IMR-90 (cell line): Measurements from ENCODE around the gene RALGPS1. TPM values are rescaled to one million over a fixed set of nuclear protein-coding genes. Genes with fewer than 3 reads are reported as not detected.
A peak's percentile ranks its signal among the peaks of the same experiment; 100 is the strongest.

Source experiments
- ATAC-seq: fragments of 200-7000 bp; cut with Tn5 transposase; 2 replicates; pipeline ENCODE4 v1.9.1; 2020; ENCODE audit warnings: low read depth, mild to moderate bottlenecking, moderate library complexity
- BruUV-seq: library from RNA; stranded (reverse); fragments of 400-500 nt; replicated peaks from 2 replicates; lab custom pipeline; 2021; lab: Mats Ljungman, UMichigan
- CTCF ChIA-PET: fragments of 300-600 bp; formaldehyde crosslinking; extraction: SDS; loops from one replicate; lab custom pipeline; 2021; ENCODE audit warnings: antibody characterized with exemption; lab: Yijun Ruan, JAX
- POLR2A ChIA-PET: fragments of 300-600 bp; sonication (Branson Sonifier 250); formaldehyde crosslinking; loops from one replicate; lab custom pipeline; 2022; ENCODE audit warnings: antibody characterized with exemption; ENCODE audit not compliant: unreplicated experiment; lab: Charles Lee
- DNase-seq: peaks from one replicate; pipeline ENCODE4 v3.0.0; 2013
- H2AFZ ChIP-seq: replicated peaks from 2 replicates; pipeline ENCODE3; 2013; ENCODE audit warnings: low read length, mild to moderate bottlenecking; ENCODE audit not compliant: poor library complexity
- H2AK5ac ChIP-seq: 2 replicates; pipeline ENCODE4 v1.6.1; 2013; ENCODE audit warnings: low read depth, low read length, inconsistent platforms
- H2AK9ac ChIP-seq: replicated peaks from 2 replicates; pipeline ENCODE3; 2013; ENCODE audit warnings: mild to moderate bottlenecking, low read depth, low read length, moderate library complexity; ENCODE audit not compliant: poor library complexity
- H2BK120ac ChIP-seq: 2 replicates; pipeline ENCODE4 v1.6.1; 2013; ENCODE audit warnings: low read depth, low read length, inconsistent platforms
- H2BK15ac ChIP-seq: 3 replicates; pipeline ENCODE4 v1.6.1; 2013; ENCODE audit warnings: low read depth, low read length, inconsistent platforms
- H2BK20ac ChIP-seq: 2 replicates; pipeline ENCODE4 v1.6.1; 2013; ENCODE audit warnings: low read depth, mild to moderate bottlenecking, inconsistent platforms, low read length, moderate library complexity
- H2BK5ac ChIP-seq: 2 replicates; pipeline ENCODE4 v1.6.1; 2013; ENCODE audit warnings: mild to moderate bottlenecking, low read depth, low read length, inconsistent platforms; ENCODE audit not compliant: poor library complexity, severe bottlenecking
- H3K14ac ChIP-seq: replicated peaks from 2 replicates; pipeline ENCODE4 v1.6.1; 2013; ENCODE audit warnings: low read depth, low read length, inconsistent platforms
- H3K18ac ChIP-seq: 2 replicates; pipeline ENCODE4 v1.6.1; 2013; ENCODE audit warnings: low read depth, low read length, control low read depth
- H3K23ac ChIP-seq: 2 replicates; pipeline ENCODE4 v1.6.1; 2013; ENCODE audit warnings: low read depth, low read length, inconsistent platforms
- H3K27ac ChIP-seq: 2 replicates; pipeline ENCODE4 v1.5.1; 2013; ENCODE audit warnings: mild to moderate bottlenecking, control low read depth, low read length; ENCODE audit not compliant: insufficient read depth
- H3K27me3 ChIP-seq: 2 replicates; pipeline ENCODE4 v1.6.1; 2013; ENCODE audit warnings: low read length; ENCODE audit not compliant: control insufficient read depth, insufficient read depth
- H3K36me3 ChIP-seq: 2 replicates; pipeline ENCODE4 v1.6.1; 2013; ENCODE audit warnings: low read length, mixed read lengths; ENCODE audit not compliant: control insufficient read depth, insufficient read depth
- H3K4ac ChIP-seq: 2 replicates; pipeline ENCODE4 v1.6.1; 2013; ENCODE audit warnings: low read depth, low read length, inconsistent platforms
- H3K4me1 ChIP-seq: 2 replicates; pipeline ENCODE4 v1.6.1; 2013; ENCODE audit warnings: low read length, mixed read lengths; ENCODE audit not compliant: control insufficient read depth, insufficient read depth
- H3K4me2 ChIP-seq: 2 replicates; pipeline ENCODE4 v1.6.1; 2013; ENCODE audit warnings: low read depth, mild to moderate bottlenecking, control low read depth, low read length, moderate library complexity
- H3K4me3 ChIP-seq: 2 replicates; pipeline ENCODE4 v1.5.1; 2013; ENCODE audit warnings: low read depth, mild to moderate bottlenecking, control low read depth, low read length, moderate library complexity; ENCODE audit not compliant: insufficient read depth
- H3K56ac ChIP-seq: 2 replicates; pipeline ENCODE4 v1.6.1; 2013; ENCODE audit warnings: low read length, inconsistent platforms; ENCODE audit not compliant: insufficient read depth; ENCODE audit errors: extremely low read depth
- H3K79me1 ChIP-seq, 2 experiments: 2 replicates each; pipeline ENCODE4 v1.6.1; 2013; ENCODE audit warnings: low read length in 2 of 2, inconsistent platforms in 1 of 2, low read depth in 1 of 2
- H3K9ac ChIP-seq: 2 replicates; pipeline ENCODE4 v1.6.1; 2013; ENCODE audit warnings: low read depth, low read length, control low read depth
- H3K9me1 ChIP-seq: 2 replicates; pipeline ENCODE4 v1.6.1; 2013; ENCODE audit warnings: low read length, inconsistent platforms; ENCODE audit not compliant: insufficient read depth
- H3K9me3 ChIP-seq: 2 replicates; pipeline ENCODE4 v1.6.1; 2013; ENCODE audit warnings: low read length; ENCODE audit not compliant: control insufficient read depth, insufficient read depth
- H4K20me1 ChIP-seq: 2 replicates; pipeline ENCODE4 v1.6.1; 2013; ENCODE audit warnings: low read length, inconsistent platforms; ENCODE audit not compliant: insufficient read depth
- H4K5ac ChIP-seq: 2 replicates; pipeline ENCODE4 v1.6.1; 2013; ENCODE audit warnings: mild to moderate bottlenecking, low read depth, low read length, control low read depth
- H4K8ac ChIP-seq, 2 experiments: 2 replicates each; pipeline ENCODE4 v1.6.1; 2013; ENCODE audit warnings: low read depth in 2 of 2, low read length in 2 of 2, control low read depth in 1 of 2, inconsistent platforms in 1 of 2
- H4K91ac ChIP-seq: 2 replicates; pipeline ENCODE4 v1.6.1; 2013; ENCODE audit warnings: low read depth, low read length, inconsistent platforms; ENCODE audit not compliant: insufficient read depth
- BHLHE40 ChIP-seq: fragments of 150-350 bp; IDR thresholded peaks from 2 replicates; pipeline ENCODE4 v1.6.1; 2016; ENCODE audit warnings: mild to moderate bottlenecking, low read depth, low read length
- CHD1 ChIP-seq: IDR thresholded peaks from 2 replicates; pipeline ENCODE4 v1.6.1; 2012; ENCODE audit warnings: low read depth, low read length, improper control_type of control experiment
- MAFK ChIP-seq: IDR thresholded peaks from 2 replicates; pipeline ENCODE4 v1.6.1; 2012; ENCODE audit warnings: low read depth, low read length, improper control_type of control experiment
- MAZ ChIP-seq: IDR thresholded peaks from 2 replicates; pipeline ENCODE4 v1.6.1; 2012; ENCODE audit warnings: low read depth, mild to moderate bottlenecking, low read length, improper control_type of control experiment, moderate library complexity, borderline replicate concordance
- MXI1 ChIP-seq: IDR thresholded peaks from 2 replicates; pipeline ENCODE4 v1.6.1; 2012; ENCODE audit warnings: low read depth, mild to moderate bottlenecking, low read length, moderate library complexity, borderline replicate concordance
- NFE2L2 ChIP-seq: fragments of 150-350 bp; IDR thresholded peaks from 2 replicates; pipeline ENCODE4 v1.6.1; 2016; ENCODE audit warnings: low read depth, mild to moderate bottlenecking, low read length
- POLR2A ChIP-seq: IDR thresholded peaks from 2 replicates; pipeline ENCODE4 v1.6.1; 2012; ENCODE audit warnings: mild to moderate bottlenecking, low read depth, low read length
- RAD21 ChIP-seq: IDR thresholded peaks from 2 replicates; pipeline ENCODE4 v1.6.1; 2012; ENCODE audit warnings: low read length, improper control_type of control experiment
- RCOR1 ChIP-seq: IDR thresholded peaks from 2 replicates; pipeline ENCODE4 v1.6.1; 2012; ENCODE audit warnings: mild to moderate bottlenecking, low read length, improper control_type of control experiment; ENCODE audit not compliant: insufficient replicate concordance
- RFX5 ChIP-seq: IDR thresholded peaks from 2 replicates; pipeline ENCODE4 v1.8.0; 2012; ENCODE audit warnings: low read depth, mild to moderate bottlenecking, low read length, moderate library complexity
- WGBS, 2 experiments: methylation state at CpG; one replicate each; pipeline versions ENCODE4 v1.1.5 to v1.1.7; 2013; ENCODE audit warnings: missing lambda C conversion rate in 2 of 2; ENCODE audit not compliant: insufficient read length in 1 of 2; ENCODE audit errors: extremely low coverage in 2 of 2; 5-methylcytosine and 5-hydroxymethylcytosine counted together
- dilution Hi-C: fragments of 300-500 bp; cut with HindIII; formaldehyde crosslinking; loops from one replicate; pipeline ENCODE4 v1.14.3; 2018; ENCODE audit warnings: low sequenced_read_pairs; ENCODE audit not compliant: unreplicated experiment
- in situ Hi-C: fragments of 300-500 bp; cut with MboI; formaldehyde crosslinking; loops from 3 replicates; pipeline ENCODE4 v1.14.3; 2019; ENCODE audit warnings: low sequenced_read_pairs, inconsistent platforms, mixed read lengths
- intact Hi-C: fragments of 100-400 bp; cut with micrococcal nuclease; formaldehyde crosslinking; loops from 2 replicates; pipeline ENCODE4 v1.10.0; 2022
- polyA plus RNA-seq, 3 experiments: library from polyadenylated mRNA; depleted of rRNA; stranded (reverse); fragments of >200 nt; gene quantifications; 2 replicates each; pipeline ENCODE4 v1.2.3, GENCODE V29; 2012; ENCODE audit warnings: low replicate concordance in 1 of 3
- total RNA-seq: library from RNA; depleted of rRNA; stranded (reverse); fragments of >200 nt; gene quantifications from 2 replicates; pipeline ENCODE4 v1.2.3, GENCODE V29; 2012
- TF ChIP-seq, protein P1 (sequence below): fragments of 150-350 bp; IDR thresholded peaks from 2 replicates; pipeline ENCODE4 v1.6.1; 2017; ENCODE audit warnings: mild to moderate bottlenecking, antibody characterized with exemption, low read length, low read depth
- TF ChIP-seq, protein P2 (sequence below): fragments of 150-350 bp; IDR thresholded peaks from 2 replicates; pipeline ENCODE4 v1.6.1; 2016; ENCODE audit warnings: low read depth, mild to moderate bottlenecking, low read length, moderate library complexity, borderline replicate concordance

RALGPS1 gene
- total and polyA plus RNA-seq, 2 of the 4 experiments (the other 2 are of a cell fraction), result 0.90 to 2.8 TPM

DNA sequence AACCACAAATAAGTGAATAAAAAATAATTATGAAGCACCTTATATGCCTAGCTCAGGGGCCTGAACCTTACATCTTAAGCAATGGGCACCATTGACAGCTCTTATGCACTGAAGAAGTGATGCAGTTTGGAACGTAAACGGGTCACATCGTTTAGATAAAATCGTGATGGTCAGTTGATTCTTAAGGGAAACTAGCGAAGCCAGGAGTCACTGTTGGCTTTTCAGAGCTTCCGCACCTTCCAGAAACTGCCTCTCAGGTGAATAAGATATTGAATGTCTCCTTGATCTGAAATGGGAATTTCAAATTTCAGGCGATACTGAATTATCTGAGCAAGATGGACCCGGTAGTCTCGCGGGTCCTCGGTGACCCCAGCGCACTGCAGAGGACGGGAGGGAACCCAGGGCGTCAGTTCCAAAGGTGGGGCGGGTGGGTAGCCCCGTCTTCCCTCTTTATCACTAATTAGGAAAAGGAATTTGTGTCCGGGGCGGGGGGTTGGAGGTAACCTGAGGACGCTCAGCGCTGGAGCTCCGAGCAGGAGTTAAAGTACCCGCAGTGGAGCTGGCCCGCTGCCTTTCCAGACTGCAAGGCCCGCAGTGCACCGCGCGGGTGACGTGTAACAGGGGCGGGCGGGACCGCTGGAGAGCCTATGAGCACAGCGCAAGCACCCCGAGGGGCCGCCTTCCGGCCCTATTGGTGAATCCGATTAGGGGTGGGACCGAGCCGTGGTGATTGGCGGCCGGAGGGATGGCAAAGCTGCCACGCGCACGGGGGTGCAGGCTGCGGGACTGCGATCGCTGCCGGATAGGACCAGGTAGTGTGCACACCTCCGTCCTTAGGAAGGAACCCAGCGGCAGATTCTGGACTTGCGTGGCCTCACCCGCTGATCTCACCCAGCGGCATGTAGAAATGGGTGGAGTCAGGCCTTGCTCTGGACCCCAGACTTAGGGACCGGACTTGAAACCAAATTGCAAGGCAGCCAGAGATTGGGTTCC, 330.3 kb downstream of the RALGPS1 start:
- Histone ChIP-seq H3K18ac (no peak overlapping the region), H4K91ac (peak overlapping the region; percentile 50; the same call in 1 of the 2 replicates), H3K4me3 (peak overlapping the region; percentile 53), H2BK120ac (peak overlapping the region; percentile 25; the same call in 1 of the 2 replicates), H3K27me3 (no peaks in the 10 kb centered on the region), H2BK15ac (no peak overlapping the region), H3K4me1 (no peaks in the 10 kb centered on the region), H2AFZ (peak overlapping the region; percentile 99), H3K4ac (peak overlapping the region; percentile 80), H2AK5ac (peak overlapping the region; percentile 61; the same call in 1 of the 2 replicates), H2BK20ac (no peak overlapping the region), H3K9me1 (peaks cover 7% of the 10 kb centered on the region), H3K56ac (no peak overlapping the region), H4K20me1 (no peaks in the 10 kb centered on the region), H4K5ac (peak overlapping the region; percentile 86), H4K8ac (peak overlapping the region; percentile 97 to 98), H2BK5ac (no peak overlapping the region), H3K14ac (peak overlapping the region; percentile 90), H3K9me3 (no peaks in the 10 kb centered on the region), H2AK9ac (peak overlapping the region; percentile 47), H3K36me3 (no peaks in the 10 kb centered on the region), H3K23ac (peak overlapping the region; percentile 86), H3K27ac (peak overlapping the region; percentile 20; the same call in 1 of the 2 replicates), H3K9ac (peak overlapping the region; percentile 60), H3K79me1 (0 out of 4 replicates have a peak, but pooled peaks cover 0 to 4% of the 10 kb centered on the region in 2 experiments), H3K4me2 (peak overlapping the region; percentile 85)
- 7% methylated on average over 6 of the region's 53 CpGs; no CpG with 5 or more reads in 1 of the 2 experiments for WGBS, 2 experiments
- peak; percentile 92 for DNase-seq
- dilution Hi-C loops (no loop called here), in situ Hi-C loops (no loop called here), intact Hi-C loops (no loop called here)
- peak; percentile 100 for ATAC-seq
- POLR2A ChIA-PET, result no interaction called here
- BruUV-seq, result no TSS peak
- TF ChIP-seq CHD1 (no peak), RAD21 (no peak), MAFK (no peak), BHLHE40 (no peak), RFX5 (no peak), POLR2A (peak; percentile 46; the same call in 1 of the 2 replicates), MXI1 (peak; percentile 77), RCOR1 (no peak), NFE2L2 (no peak), MAZ (peak; percentile 21; the same call in 1 of the 2 replicates)
- TF ChIP-seq, protein P1, sequence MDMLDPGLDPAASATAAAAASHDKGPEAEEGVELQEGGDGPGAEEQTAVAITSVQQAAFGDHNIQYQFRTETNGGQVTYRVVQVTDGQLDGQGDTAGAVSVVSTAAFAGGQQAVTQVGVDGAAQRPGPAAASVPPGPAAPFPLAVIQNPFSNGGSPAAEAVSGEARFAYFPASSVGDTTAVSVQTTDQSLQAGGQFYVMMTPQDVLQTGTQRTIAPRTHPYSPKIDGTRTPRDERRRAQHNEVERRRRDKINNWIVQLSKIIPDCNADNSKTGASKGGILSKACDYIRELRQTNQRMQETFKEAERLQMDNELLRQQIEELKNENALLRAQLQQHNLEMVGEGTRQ, result no peak
- TF ChIP-seq, protein P2, sequence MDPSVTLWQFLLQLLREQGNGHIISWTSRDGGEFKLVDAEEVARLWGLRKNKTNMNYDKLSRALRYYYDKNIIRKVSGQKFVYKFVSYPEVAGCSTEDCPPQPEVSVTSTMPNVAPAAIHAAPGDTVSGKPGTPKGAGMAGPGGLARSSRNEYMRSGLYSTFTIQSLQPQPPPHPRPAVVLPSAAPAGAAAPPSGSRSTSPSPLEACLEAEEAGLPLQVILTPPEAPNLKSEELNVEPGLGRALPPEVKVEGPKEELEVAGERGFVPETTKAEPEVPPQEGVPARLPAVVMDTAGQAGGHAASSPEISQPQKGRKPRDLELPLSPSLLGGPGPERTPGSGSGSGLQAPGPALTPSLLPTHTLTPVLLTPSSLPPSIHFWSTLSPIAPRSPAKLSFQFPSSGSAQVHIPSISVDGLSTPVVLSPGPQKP, result no peak
- CTCF ChIA-PET, result interaction anchor here (0.7 kb wide), 1 partner anchor 330 kb away, joined by 3 read pairs; the partner anchor contains the start of gene RALGPS1
